Midbrain (tissue), 1 donor: ENCODE results near the gene AFAP1L2.
"Not testable (repeated sequence)": the region's sequence is repeated elsewhere in the genome, so short reads cannot be mapped to it uniquely, and the experiment has no call there.

Experiments used
- DNase-seq: peaks from one replicate; lab custom pipeline; 2025; lab: John Stamatoyannopoulos, UW

Gene AFAP1L2

GRCh38 chr10:114337510-114338462 lies 66.5 kb downstream of the AFAP1L2 start:
- DNase-seq = no peak

- no peak for DNase-seq
Observed at GRCh38 chr10:114336823-114337509, 67.3 kb downstream of the AFAP1L2 start.

GRCh38 chr10:114335614-114336013 lies 68.7 kb downstream of the AFAP1L2 start:
- DNase-seq = no peak

GRCh38 chr10:114334301-114334700 lies 70.0 kb downstream of the AFAP1L2 start:
- DNase-seq = no peak

- not testable (repeated sequence) for DNase-seq
Observed at GRCh38 chr10:114333441-114333840, 70.9 kb downstream of the AFAP1L2 start.

GRCh38 chr10:114332301-114333192 lies 71.8 kb downstream of the AFAP1L2 start:
- DNase-seq = no peak

GRCh38 chr10:114329634-114330365 lies 74.5 kb downstream of the AFAP1L2 start:
- no peak for DNase-seq

- peak; percentile 24 for DNase-seq
Observed at GRCh38 chr10:114328874-114329273, 75.4 kb downstream of the AFAP1L2 start.

- DNase-seq = no peak
Observed at GRCh38 chr10:114328441-114328812, 75.9 kb downstream of the AFAP1L2 start.

- no peak for DNase-seq
Observed at GRCh38 chr10:114327537-114328440, 76.5 kb downstream of the AFAP1L2 start.

GRCh38 chr10:114326795-114327194 lies 77.5 kb downstream of the AFAP1L2 start:
- no peak for DNase-seq

- DNase-seq = no peak
Observed at GRCh38 chr10:114323023-114323422, 81.3 kb downstream of the AFAP1L2 start.

- no peak for DNase-seq
Observed at GRCh38 chr10:114322344-114322743, 82.0 kb downstream of the AFAP1L2 start.

- DNase-seq = no peak
Observed at GRCh38 chr10:114320249-114321116, 83.8 kb downstream of the AFAP1L2 start.

GRCh38 chr10:114319406-114320248 lies 84.7 kb downstream of the AFAP1L2 start:
- DNase-seq = no peak

- no peak for DNase-seq
Observed at GRCh38 chr10:114316744-114317143, 87.6 kb downstream of the AFAP1L2 start.

GRCh38 chr10:114315566-114316420 lies 88.5 kb downstream of the AFAP1L2 start:
- no peak for DNase-seq
